Dendritic cell treated with granulocyte-macrophage colony-stimulating factor and Interleukin-4, amounts not matched to agents 40 ng/mL and 50 ng/mL, for 4 days (primary cell): ENCODE data around the gene HSPB2.
A peak's percentile ranks its signal among the peaks of the same experiment; 100 is the strongest.

Experiments used
- H3K27ac Mint-ChIP-seq: one replicate; pipeline ENCODE4 v1.8.0; 2022; ENCODE audit warnings: mild to moderate bottlenecking, mixed read lengths
- H3K27me3 Mint-ChIP-seq: one replicate; pipeline ENCODE4 v1.8.0; 2022; ENCODE audit warnings: mild to moderate bottlenecking, mixed read lengths
- H3K36me3 Mint-ChIP-seq: one replicate; pipeline ENCODE4 v1.8.0; 2022; ENCODE audit warnings: low read depth, mixed read lengths
- H3K4me1 Mint-ChIP-seq: one replicate; pipeline ENCODE4 v1.8.0; 2022; ENCODE audit warnings: low read depth, mixed read lengths
- H3K4me3 Mint-ChIP-seq: one replicate; pipeline ENCODE4 v1.8.0; 2022; ENCODE audit warnings: mild to moderate bottlenecking, moderate library complexity, mixed read lengths
- H3K9me3 Mint-ChIP-seq: one replicate; pipeline ENCODE4 v1.8.0; 2022; ENCODE audit warnings: mixed read lengths
- intact Hi-C: fragments of 100-400 bp; cut with micrococcal nuclease; formaldehyde crosslinking; loops from one replicate; pipeline ENCODE4 v1.15.0; 2022

HSPB2 gene

GRCh38 chr11:111937461-111937769 lies 24.9 kb downstream of the HSPB2 start:
- Mint-ChIP-seq H3K4me1 (peaks cover 40% of the 10 kb centered on the region), H3K27me3 (peaks cover 9% of the 10 kb centered on the region), H3K4me3 (peak overlapping the region; percentile 81), H3K27ac (peak overlapping the region; percentile 58), H3K36me3 (no peaks in the 10 kb centered on the region), H3K9me3 (no peaks in the 10 kb centered on the region)
- intact Hi-C loops = no loop called here

- peak overlapping the region; percentile 81 for H3K4me3 Mint-ChIP-seq
- no peak overlapping the region for H3K27ac Mint-ChIP-seq
Observed at GRCh38 chr11:111937844-111938243, 25.3 kb downstream of the HSPB2 start.

GRCh38 chr11:111938687-111939160 lies 26.2 kb downstream of the HSPB2 start:
- no peaks in the 10 kb centered on the region for H3K36me3 Mint-ChIP-seq
- intact Hi-C loops = loop anchor here (2.0 kb wide), 1 partner anchor 342 kb away; no protein-coding TSS in a partner anchor
- no peak overlapping the region for H3K4me3 Mint-ChIP-seq
- peaks cover 9% of the 10 kb centered on the region for H3K27me3 Mint-ChIP-seq
- peaks cover 43% of the 10 kb centered on the region for H3K4me1 Mint-ChIP-seq
- H3K27ac Mint-ChIP-seq = peak overlapping the region; percentile 55
- H3K9me3 Mint-ChIP-seq = no peaks in the 10 kb centered on the region

More at GRCh38 chr11:111937844-111938243, 25.3 kb downstream of the HSPB2 start:
- no peaks in the 10 kb centered on the region for H3K9me3 Mint-ChIP-seq
- H3K36me3 Mint-ChIP-seq = no peaks in the 10 kb centered on the region
- peaks cover 9% of the 10 kb centered on the region for H3K27me3 Mint-ChIP-seq
- intact Hi-C loops = loop anchor here (2.0 kb wide), 1 partner anchor 343 kb away; no protein-coding TSS in a partner anchor
- H3K4me1 Mint-ChIP-seq = peaks cover 40% of the 10 kb centered on the region

- H3K4me1 Mint-ChIP-seq = peaks cover 55% of the 10 kb centered on the region
- no peaks in the 10 kb centered on the region for H3K36me3 Mint-ChIP-seq
- H3K27ac Mint-ChIP-seq = no peak overlapping the region
- H3K4me3 Mint-ChIP-seq = no peak overlapping the region
- no peaks in the 10 kb centered on the region for H3K9me3 Mint-ChIP-seq
- intact Hi-C loops = loop anchor here (2.0 kb wide), 1 partner anchor 341 kb away; no protein-coding TSS in a partner anchor
- peaks cover 9% of the 10 kb centered on the region for H3K27me3 Mint-ChIP-seq
Observed at GRCh38 chr11:111939836-111940604, 27.5 kb downstream of the HSPB2 start.

GRCh38 chr11:111941963-111942362 lies 29.4 kb downstream of the HSPB2 start:
- intact Hi-C loops = no loop called here

GRCh38 chr11:111942829-111943228 lies 30.3 kb downstream of the HSPB2 start:
- Mint-ChIP-seq H3K27ac (no peak overlapping the region), H3K4me3 (no peak overlapping the region), H3K4me1 (peaks cover 42% of the 10 kb centered on the region), H3K27me3 (peaks cover 2% of the 10 kb centered on the region), H3K36me3 (no peaks in the 10 kb centered on the region), H3K9me3 (no peaks in the 10 kb centered on the region)
- intact Hi-C loops = no loop called here

More at GRCh38 chr11:111941963-111942362, 29.4 kb downstream of the HSPB2 start:
- no peaks in the 10 kb centered on the region for H3K36me3 Mint-ChIP-seq
- H3K27ac Mint-ChIP-seq = no peak overlapping the region
- H3K27me3 Mint-ChIP-seq = peaks cover 9% of the 10 kb centered on the region
- no peak overlapping the region for H3K4me3 Mint-ChIP-seq
- H3K4me1 Mint-ChIP-seq = peaks cover 46% of the 10 kb centered on the region
- H3K9me3 Mint-ChIP-seq = no peaks in the 10 kb centered on the region

- no peak overlapping the region for H3K4me3 Mint-ChIP-seq
- no peaks in the 10 kb centered on the region for H3K9me3 Mint-ChIP-seq
- peaks cover 39% of the 10 kb centered on the region for H3K4me1 Mint-ChIP-seq
- H3K27me3 Mint-ChIP-seq = no peaks in the 10 kb centered on the region
- H3K27ac Mint-ChIP-seq = no peak overlapping the region
- H3K36me3 Mint-ChIP-seq = no peaks in the 10 kb centered on the region
- intact Hi-C loops = no loop called here
Observed at GRCh38 chr11:111944139-111944538, 31.6 kb downstream of the HSPB2 start.

- peaks cover 39% of the 10 kb centered on the region for H3K4me1 Mint-ChIP-seq
- no peak overlapping the region for H3K27ac Mint-ChIP-seq
- no peaks in the 10 kb centered on the region for H3K36me3 Mint-ChIP-seq
- H3K27me3 Mint-ChIP-seq = no peaks in the 10 kb centered on the region
- H3K4me3 Mint-ChIP-seq = no peak overlapping the region
- no peaks in the 10 kb centered on the region for H3K9me3 Mint-ChIP-seq
- intact Hi-C loops = no loop called here
Observed at GRCh38 chr11:111944651-111945051, 32.1 kb downstream of the HSPB2 start.

GRCh38 chr11:111945198-111945597 lies 32.7 kb downstream of the HSPB2 start:
- H3K27ac Mint-ChIP-seq = no peak overlapping the region
- H3K4me1 Mint-ChIP-seq = peaks cover 42% of the 10 kb centered on the region
- no peaks in the 10 kb centered on the region for H3K9me3 Mint-ChIP-seq
- H3K4me3 Mint-ChIP-seq = no peak overlapping the region
- intact Hi-C loops = no loop called here
- H3K27me3 Mint-ChIP-seq = no peaks in the 10 kb centered on the region
- no peaks in the 10 kb centered on the region for H3K36me3 Mint-ChIP-seq

GRCh38 chr11:111946499-111946898 lies 34.0 kb downstream of the HSPB2 start:
- intact Hi-C loops = no loop called here
- peaks cover 42% of the 10 kb centered on the region for H3K4me1 Mint-ChIP-seq
- H3K36me3 Mint-ChIP-seq = no peaks in the 10 kb centered on the region
- H3K27me3 Mint-ChIP-seq = no peaks in the 10 kb centered on the region
- H3K4me3 Mint-ChIP-seq = no peak overlapping the region
- no peaks in the 10 kb centered on the region for H3K9me3 Mint-ChIP-seq
- no peak overlapping the region for H3K27ac Mint-ChIP-seq

GRCh38 chr11:111947143-111947542 lies 34.6 kb downstream of the HSPB2 start:
- Mint-ChIP-seq H3K4me3 (no peak overlapping the region), H3K27ac (no peak overlapping the region), H3K9me3 (no peaks in the 10 kb centered on the region), H3K4me1 (peaks cover 42% of the 10 kb centered on the region), H3K27me3 (no peaks in the 10 kb centered on the region), H3K36me3 (no peaks in the 10 kb centered on the region)
- intact Hi-C loops = no loop called here

GRCh38 chr11:111949519-111950426 lies 37.2 kb downstream of the HSPB2 start:
- intact Hi-C loops = no loop called here
- no peak overlapping the region for H3K27ac Mint-ChIP-seq

GRCh38 chr11:111951565-111951964 lies 39.0 kb downstream of the HSPB2 start:
- intact Hi-C loops = no loop called here
- peaks cover 24% of the 10 kb centered on the region for H3K4me1 Mint-ChIP-seq
- H3K36me3 Mint-ChIP-seq = no peaks in the 10 kb centered on the region
- H3K4me3 Mint-ChIP-seq = no peak overlapping the region
- H3K9me3 Mint-ChIP-seq = no peaks in the 10 kb centered on the region
- H3K27ac Mint-ChIP-seq = no peak overlapping the region
- no peaks in the 10 kb centered on the region for H3K27me3 Mint-ChIP-seq

More at GRCh38 chr11:111949519-111950426, 37.2 kb downstream of the HSPB2 start:
- no peak overlapping the region for H3K4me3 Mint-ChIP-seq
- H3K36me3 Mint-ChIP-seq = no peaks in the 10 kb centered on the region
- H3K27me3 Mint-ChIP-seq = no peaks in the 10 kb centered on the region
- H3K9me3 Mint-ChIP-seq = no peaks in the 10 kb centered on the region
- H3K4me1 Mint-ChIP-seq = peaks cover 29% of the 10 kb centered on the region

- Mint-ChIP-seq H3K27me3 (no peaks in the 10 kb centered on the region), H3K36me3 (no peaks in the 10 kb centered on the region), H3K9me3 (no peaks in the 10 kb centered on the region), H3K4me3 (no peak overlapping the region), H3K27ac (no peak overlapping the region), H3K4me1 (peaks cover 8% of the 10 kb centered on the region)
- intact Hi-C loops = no loop called here
Observed at GRCh38 chr11:111954154-111954553, 41.6 kb downstream of the HSPB2 start.
